Activated CD4-positive, alpha-beta T cell treated with anti-CD3 and anti-CD28 coated beads, Interleukin-2, amount 50 U/mL, for 24 hours (primary cell): ENCODE results near the gene PRXL2A.

Source experiments
- DNase-seq, 2 donors: peaks; one replicate each; pipeline ENCODE4 v3.0.0-alpha.2; 2020; ENCODE audit warnings: low read depth in 1 of 2, low spot score in 1 of 2

The PRXL2A gene

DNA sequence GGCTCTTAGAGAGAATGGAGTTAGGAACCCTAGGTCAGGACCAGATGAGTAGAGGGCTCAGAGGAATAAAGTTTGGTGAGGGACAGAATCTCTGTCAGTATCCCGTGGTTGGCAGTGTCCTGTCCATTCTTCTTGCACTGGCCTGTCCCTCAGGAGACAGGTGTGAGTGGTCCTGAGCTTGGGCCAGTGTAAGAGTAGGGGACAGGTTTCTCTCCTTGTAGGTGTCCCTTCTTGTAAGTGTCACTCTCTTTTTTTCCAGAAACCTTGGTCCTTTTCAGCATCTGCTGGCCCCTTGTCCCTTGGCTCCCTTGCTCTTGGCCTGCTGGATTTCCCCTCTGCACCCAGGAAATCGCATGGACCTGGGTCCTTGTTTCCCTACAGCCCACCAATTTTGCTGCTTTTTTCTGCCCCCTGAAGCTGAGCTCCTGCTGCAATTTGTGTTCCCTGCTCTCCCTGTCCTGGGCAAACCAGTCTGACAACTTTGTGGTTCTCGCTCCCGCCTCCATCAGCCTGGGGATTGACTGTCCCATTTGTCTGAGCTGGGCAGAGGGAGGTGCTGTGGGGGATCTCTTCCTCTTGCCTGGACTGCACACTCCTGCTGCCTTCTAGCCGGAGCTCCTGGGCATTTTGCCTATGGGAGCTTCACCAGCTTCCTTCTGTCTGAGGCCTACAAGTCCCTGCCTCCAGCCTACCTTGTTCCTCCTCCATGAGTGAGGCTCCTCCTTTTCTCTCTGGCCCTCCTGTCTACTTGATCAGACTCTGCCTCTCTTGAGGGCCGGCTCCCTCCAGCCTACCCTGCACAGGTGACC lies 52.3 kb downstream of the PRXL2A start:
- DNase-seq = no peak

DNA sequence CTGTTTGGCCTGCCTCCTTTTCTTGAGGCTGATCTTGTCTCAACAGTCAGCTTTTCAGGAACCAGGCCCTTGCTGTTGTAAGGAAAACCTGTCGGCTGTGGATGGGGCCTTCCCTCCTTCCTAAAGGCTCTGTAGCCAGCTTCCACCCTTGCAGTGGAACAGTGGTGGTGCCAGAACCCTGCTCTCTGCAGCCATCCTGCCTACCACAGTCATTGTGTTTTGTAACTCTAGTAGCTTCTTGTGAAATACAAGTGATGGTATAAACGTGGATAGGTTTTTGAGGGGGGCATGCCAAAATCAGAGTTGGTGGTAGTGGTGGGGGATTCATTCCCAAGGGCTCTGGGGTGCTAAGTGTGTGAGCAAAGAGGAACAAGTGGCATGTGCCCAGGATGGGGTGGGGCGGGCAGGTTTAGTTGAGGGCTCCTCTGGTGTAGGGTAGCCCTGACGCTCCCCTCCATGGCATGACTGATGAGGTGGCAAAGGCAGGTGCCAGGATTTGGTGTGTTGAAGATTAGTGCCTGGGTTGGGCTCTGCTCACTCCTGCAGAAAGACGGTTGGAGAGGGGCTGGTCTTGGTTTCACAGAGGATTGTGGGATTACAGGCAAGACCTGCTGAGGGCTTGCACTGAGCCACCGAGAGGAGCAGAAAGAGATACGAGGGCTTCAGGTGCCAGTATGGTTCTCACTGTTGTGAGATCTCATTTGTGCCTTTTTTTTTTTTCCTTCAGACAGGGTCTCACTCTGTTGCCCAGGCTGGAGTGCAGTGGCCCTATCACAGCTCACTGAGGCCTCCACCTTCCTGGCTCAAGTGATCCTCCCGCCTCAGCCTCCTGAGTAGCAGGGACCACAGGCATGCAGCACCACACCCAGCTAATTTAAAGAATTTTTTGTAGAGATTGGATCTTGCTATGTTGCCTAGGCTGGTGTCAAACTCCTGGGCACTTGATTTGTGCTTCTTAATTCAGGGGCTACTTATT lies 53.1 kb downstream of the PRXL2A start:
- DNase-seq = no peak

DNA sequence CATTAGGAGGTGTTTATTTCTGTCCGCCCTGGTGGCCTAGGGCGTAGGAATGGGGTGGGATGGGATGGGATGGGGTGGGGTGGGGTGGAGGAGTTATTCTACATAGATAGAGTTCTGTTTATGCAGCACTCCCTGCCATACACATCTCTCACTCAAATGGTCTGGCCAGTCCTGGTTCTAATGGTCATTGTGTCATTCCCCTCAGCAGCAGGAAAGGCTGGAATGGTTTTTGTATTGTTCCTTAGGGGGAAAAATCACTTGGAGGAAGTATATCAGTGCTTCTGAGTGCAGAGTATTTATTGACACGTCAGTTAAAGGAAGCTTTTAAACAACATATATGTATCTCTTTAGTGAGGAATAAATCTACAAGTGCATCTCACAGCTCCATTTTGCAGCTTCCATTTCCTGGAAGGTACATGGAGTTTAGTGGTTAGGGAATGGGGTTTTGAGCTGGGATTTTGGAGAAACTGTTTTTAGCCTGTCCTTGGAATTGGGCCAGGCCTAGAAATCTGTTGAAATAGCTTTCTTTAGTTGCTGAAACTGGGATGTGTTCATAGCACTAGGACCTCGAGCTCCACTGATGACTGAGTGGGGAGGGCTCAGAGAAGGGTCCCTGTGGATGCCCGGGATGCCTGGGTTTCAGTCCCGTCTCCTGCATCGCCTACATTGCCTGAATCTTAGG lies 54.1 kb downstream of the PRXL2A start:
- DNase-seq = no peak

DNA sequence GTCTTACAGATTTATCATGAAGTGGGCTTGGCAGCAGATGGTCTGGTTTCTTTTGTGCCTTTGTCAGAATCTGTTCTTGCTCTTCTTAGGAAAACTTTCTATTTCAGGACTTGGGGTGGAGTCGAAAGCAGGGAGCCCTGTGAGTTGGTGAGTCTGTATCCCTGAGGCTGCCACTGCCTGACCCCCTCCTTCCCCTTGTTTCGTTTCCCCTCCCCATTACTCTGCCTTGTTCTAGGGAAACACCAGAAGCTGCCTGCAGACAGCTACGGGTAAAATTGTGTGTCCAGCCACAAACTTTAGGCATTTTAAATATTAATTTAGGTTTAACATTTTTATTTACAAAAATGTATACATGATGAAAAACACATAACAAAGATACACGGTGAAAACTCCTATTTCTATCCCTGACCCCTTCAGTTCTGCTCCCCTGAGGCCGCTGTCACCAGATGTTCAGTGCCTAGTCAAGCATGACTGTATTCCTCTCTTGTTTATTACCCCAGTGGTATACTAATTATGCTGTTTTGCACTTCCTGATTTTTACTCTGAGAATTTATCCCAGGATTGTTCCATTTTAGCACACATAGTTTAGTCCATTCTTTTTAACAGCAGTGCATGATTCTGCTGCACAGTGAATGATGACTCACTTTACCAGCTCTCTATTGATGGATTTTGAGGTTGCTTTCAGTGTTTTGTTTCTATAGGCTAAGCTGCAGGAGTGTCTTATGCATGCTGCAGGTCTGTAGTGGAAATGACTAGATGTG lies 54.8 kb downstream of the PRXL2A start:
- DNase-seq = no peak

GRCh38 chr10:80463868-80464267 lies 55.5 kb downstream of the PRXL2A start:
- DNase-seq = no peak

GRCh38 chr10:80464557-80465450 lies 56.5 kb downstream of the PRXL2A start:
- no peak for DNase-seq

GRCh38 chr10:80465451-80465835 lies 57.1 kb downstream of the PRXL2A start:
- no peak for DNase-seq

DNA sequence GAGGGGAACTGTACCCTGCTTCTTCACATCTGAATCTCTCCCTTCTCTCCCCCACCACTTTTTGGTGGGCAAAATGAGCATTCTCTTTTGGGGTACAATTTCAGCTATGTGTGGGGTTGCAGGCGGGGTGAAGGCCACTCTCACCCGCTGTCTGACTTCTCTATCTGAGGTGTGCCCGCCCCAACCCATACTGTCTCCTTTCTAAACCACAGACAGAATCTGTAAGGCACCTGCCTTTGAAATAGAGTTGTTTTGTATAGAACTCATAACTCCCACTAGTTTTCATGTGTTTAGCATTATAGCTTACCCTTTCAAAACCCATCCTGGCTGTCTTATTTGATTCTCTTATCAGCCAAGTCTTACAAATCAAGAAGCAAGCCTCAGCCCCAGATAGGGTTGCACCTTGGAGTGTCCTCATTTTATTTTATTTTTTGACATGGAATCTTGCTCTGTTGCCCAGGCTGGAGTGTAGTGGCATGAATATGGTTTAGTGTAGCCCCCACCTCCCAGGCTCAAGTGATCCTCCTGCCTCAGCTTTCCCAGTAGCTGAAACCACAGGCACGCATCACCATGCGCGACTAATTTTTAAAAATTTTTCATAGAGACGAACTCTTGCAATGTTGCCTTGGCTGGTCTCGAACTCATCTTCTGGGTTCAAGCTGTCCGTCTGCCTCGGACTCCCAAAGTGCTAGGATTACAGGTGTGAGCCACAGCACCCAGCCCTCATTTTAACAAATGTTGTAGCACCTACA lies 57.7 kb downstream of the PRXL2A start:
- no peak for DNase-seq

DNA sequence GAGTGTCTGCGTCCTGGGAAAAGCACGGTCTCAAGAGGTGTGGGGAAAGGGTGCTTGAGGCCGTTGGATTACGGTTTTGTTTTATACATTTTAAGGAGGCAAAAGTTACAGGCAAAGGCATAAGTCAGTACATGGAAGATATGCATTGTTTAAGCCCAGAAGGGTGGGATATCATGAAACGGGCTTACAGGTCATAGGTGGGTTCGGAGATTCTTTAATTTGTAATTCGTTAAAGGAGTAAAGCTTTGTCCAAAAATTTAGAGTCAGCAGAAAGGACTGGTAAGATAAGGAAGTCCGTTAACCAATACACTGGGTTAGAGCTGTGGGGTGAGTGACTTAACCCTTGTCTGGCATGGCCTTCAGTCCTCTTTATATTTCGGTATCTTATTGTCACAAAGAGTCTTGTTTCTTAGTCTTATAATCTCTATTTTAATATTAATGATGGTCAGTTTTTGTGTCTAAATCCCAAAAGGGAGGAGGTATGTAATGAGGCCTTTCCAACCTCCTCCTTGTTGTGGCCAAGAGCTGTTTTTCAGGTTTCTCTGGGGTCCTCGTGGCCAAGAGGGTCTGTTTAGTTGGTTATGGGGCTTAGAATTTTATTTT lies 58.5 kb downstream of the PRXL2A start:
- DNase-seq = no peak

DNA sequence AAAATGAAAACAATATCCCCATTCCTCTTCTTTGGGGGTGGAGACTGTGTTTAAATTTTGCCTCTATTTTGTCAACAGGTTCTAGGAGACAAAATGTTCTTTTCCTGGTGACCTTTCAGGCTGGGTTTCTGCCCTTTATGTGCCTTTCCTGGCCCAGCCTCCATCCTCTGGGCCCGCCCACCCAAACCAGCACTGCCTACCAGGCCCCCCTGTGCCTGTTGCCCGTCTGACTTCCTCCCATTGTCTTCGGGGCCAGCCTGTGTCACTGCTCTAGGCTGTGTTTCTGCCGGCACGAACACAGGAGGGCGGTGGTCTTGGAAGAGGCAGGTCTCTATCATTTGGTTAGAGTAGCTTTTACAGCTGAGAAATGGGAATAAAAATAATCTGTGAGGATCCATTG lies 59.7 kb downstream of the PRXL2A start:
- DNase-seq = no peak

DNA sequence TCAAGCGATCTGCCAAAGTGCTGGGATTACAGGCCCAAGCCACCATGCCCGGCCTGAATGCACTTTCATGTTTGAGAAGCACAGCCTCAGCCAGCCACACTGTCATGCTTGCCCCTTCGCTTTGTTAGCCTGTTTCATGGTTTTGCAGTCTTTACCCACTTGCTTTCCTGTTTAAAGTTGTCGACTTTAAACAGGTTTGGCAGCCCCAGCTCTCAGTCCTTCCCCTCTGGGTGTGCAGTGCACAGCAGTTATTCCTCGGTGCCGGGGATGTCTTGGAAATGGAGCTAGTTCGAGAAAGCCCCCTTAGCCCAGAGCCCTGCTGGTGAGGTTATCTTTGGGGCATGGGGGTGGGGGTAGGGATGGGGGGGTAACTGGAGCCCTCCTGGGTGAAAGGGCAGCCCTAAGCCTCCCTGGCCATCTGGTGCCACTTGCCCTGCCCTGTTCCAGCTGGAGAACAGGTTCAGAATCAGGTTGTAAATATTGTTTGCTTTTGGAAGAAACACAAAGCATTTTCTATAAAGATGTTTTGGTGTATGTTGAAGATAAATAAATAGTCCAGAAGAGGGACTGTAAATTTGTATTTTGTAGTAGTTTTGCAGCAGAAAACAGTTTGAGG lies 60.6 kb downstream of the PRXL2A start:
- DNase-seq = no peak

DNA sequence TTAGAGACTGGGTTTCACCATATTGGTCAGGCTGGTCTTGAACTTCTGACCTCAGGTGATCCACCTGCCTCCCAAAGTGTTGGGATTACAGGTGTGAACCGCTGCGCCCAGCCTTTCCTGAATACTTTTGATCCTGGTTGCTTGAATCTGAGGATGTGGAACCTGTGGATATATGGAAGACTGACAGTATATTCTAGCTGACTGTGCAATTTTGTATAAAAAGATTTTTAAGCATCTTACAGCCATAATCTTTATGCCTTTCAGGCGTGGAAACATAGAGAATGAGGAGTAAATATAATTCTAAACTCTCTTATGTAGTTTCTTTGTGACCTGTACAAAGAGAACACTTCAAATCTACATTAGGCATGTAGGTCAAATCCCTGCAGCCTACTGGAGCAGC lies 61.9 kb downstream of the PRXL2A start:
- DNase-seq = no peak

DNA sequence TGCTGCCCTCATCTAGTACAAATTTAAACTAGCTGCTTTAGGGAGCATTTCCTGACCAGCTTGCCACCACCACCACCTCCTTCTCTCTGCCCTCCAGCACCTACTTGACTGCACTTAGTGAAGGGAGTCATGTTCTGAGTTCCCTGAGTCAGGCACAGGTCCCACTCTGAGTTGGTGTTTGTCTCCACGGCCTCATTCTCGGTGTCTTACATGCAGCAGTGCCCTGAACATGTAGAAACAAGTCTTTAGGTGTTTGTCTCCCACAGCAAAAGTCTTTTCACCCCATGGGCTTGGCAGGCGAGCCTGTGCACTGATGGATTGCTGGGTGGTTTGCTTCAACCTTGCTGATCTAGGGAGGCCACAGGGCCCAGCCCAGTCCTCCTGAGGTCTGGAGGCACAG lies 62.6 kb downstream of the PRXL2A start:
- DNase-seq = no peak

GRCh38 chr10:80471715-80472233 lies 63.4 kb downstream of the PRXL2A start:
- DNase-seq = no peak

DNA sequence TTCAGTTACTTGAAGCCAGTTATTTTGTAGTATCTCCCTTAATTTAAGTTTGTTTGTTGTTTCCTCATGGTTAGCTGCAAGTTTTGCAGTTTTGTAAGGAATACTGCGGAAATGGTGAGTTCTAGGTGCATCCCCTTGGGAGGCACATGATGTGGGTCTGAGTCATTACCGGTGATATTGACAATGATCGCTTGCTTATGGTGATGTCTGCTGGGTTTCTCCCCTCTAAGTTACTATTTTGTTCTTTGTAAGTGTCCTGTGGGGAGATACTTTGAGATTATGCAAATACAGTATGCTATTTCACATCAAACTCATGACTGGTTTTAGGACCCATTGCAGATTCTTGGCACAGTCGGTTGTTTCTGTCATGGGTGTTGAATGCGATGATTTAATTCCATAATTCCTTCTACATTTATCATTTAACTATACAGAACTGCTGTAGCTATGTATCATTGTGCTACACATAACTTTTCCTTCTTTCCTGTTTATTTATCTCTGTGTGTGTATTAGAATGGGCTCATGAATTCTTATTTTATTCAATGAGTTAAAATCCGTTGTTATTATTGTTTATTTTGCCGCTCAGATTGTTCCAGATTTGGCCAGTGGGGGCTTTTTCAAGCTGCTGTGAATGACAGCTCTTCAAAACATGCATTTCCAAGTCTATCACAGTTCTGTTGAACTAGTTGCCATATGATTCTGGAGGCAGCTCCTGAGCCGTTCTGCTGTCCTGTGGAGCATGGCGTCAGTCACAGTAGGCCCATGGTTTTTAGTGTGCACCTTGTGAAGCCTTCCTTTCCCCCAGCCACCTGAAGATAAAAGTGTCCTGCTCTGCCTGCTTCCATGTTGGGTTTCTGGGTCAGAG lies 64.1 kb downstream of the PRXL2A start:
- DNase-seq = peak in 1 of 2 donors; percentile 67

- DNase-seq = no peak
These were observed 64.8 kb downstream of the PRXL2A start for GRCh38 chr10:80473096-80473657.
